Psoas muscle (tissue), 8 donors: ENCODE data around the gene KIRREL1. TPM values are rescaled to one million over a fixed set of nuclear protein-coding genes. Genes with fewer than 3 reads are reported as not detected.

Experiments used
- ATAC-seq, 4 donors: fragments of 200-7000 bp; cut with Tn5 transposase; one replicate each; pipeline ENCODE4 v1.9.1; 2020; ENCODE audit warnings: moderate library complexity in 3 of 4, mild to moderate bottlenecking in 2 of 4
- DNase-seq, 2 donors: peaks; one replicate each; pipeline ENCODE4 v3.0.0-alpha.2; 2020
- H3K27ac ChIP-seq: fragments of 200-600 bp; one replicate; pipeline ENCODE4 v1.8.0; 2022
- H3K27me3 ChIP-seq, 3 donors: fragments of 200-600 bp in 1 of 3; one replicate each; pipeline versions ENCODE4 v1.6.1 to v1.8.0; 2013 to 2022; ENCODE audit warnings: low read length in 2 of 3, mild to moderate bottlenecking in 2 of 3, moderate library complexity in 1 of 3; ENCODE audit not compliant: insufficient read depth in 3 of 3
- H3K36me3 ChIP-seq, 2 donors: fragments of 200-600 bp in 1 of 2; one replicate each; pipeline versions ENCODE4 v1.6.1 to v1.8.0; 2013 to 2022; ENCODE audit warnings: low read depth in 1 of 2, mild to moderate bottlenecking in 1 of 2, moderate library complexity in 1 of 2; ENCODE audit not compliant: insufficient read depth in 1 of 2
- H3K4me1 ChIP-seq: fragments of 200-600 bp; one replicate; pipeline ENCODE4 v1.8.0; 2022
- H3K4me3 ChIP-seq: fragments of 200-600 bp; one replicate; pipeline ENCODE4 v1.8.0; 2022; ENCODE audit warnings: mild to moderate bottlenecking
- H3K9me3 ChIP-seq: fragments of 200-600 bp; one replicate; pipeline ENCODE4 v1.8.0; 2022
- WGBS, 3 donors: extraction: QIAGEN DNeasy Blood & Tissue Kit; methylation state at CpG; one replicate each; pipeline versions ENCODE4 v1.1.6 to v1.1.7; 2013; 5-methylcytosine and 5-hydroxymethylcytosine counted together
- intact Hi-C, 2 donors: fragments of 100-400 bp; cut with DNase I; formaldehyde crosslinking; loops; one replicate each; pipeline versions ENCODE4 v1.11.0 to v1.14.2; 2022
- polyA plus RNA-seq, 3 donors: library from polyadenylated mRNA; stranded (reverse); fragments of 200-250 nt; gene quantifications; one replicate each; pipeline ENCODE4 v1.2.3, GENCODE V29; 2013
- total RNA-seq, 4 donors: library from RNA; stranded (reverse); fragmentation: NEBNext Ultra II Directional in 2 of 4; extraction: Animal tissue kit (Norgen Biotek cat#: 25700) in 2 of 4; gene quantifications; one replicate each; pipeline versions ENCODE4 v1.2.1 to v1.2.4, GENCODE V29; 2021 to 2023
- TF ChIP-seq, protein P1 (sequence below): fragments of 200-600 bp; IDR thresholded peaks from one replicate; pipeline ENCODE4 v1.8.0; 2022; ENCODE audit warnings: antibody characterized with exemption
- donor health status: healthy with polysubstance abuse.
- donor health status: DM: no; HTN: no; CAD: no; lungs with moderate emphysema.
- donor health status: Bipolar disorder and iron deficiency.
- donor health status: healthy.
- donor health status: DM: yes; HTN: yes; CAD: no.
- donor health status: DM: no; HTN: no; CAD: no.
- donor health status: DM: no; HTN: no; CAD: no.
- donor health status: DM: yes; HTN: yes; CAD: no.

KIRREL1 gene
- total and polyA plus RNA-seq, 7 donors, result 1.3 to 7.6 (median 4.3) TPM

- TF ChIP-seq, protein P1, sequence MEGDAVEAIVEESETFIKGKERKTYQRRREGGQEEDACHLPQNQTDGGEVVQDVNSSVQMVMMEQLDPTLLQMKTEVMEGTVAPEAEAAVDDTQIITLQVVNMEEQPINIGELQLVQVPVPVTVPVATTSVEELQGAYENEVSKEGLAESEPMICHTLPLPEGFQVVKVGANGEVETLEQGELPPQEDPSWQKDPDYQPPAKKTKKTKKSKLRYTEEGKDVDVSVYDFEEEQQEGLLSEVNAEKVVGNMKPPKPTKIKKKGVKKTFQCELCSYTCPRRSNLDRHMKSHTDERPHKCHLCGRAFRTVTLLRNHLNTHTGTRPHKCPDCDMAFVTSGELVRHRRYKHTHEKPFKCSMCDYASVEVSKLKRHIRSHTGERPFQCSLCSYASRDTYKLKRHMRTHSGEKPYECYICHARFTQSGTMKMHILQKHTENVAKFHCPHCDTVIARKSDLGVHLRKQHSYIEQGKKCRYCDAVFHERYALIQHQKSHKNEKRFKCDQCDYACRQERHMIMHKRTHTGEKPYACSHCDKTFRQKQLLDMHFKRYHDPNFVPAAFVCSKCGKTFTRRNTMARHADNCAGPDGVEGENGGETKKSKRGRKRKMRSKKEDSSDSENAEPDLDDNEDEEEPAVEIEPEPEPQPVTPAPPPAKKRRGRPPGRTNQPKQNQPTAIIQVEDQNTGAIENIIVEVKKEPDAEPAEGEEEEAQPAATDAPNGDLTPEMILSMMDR, result no peak
- H3K4me3 ChIP-seq, result no peak overlapping the region
- 86 to 88% (median 87%) methylated on average over 10 of the region's 10 CpGs for WGBS, 3 donors
- H3K27me3 ChIP-seq, result peaks cover 0 to 49% (median 2%) of the 10 kb centered on the region in 3 donors
- no peak for ATAC-seq
- no peaks in the 10 kb centered on the region for H3K9me3 ChIP-seq
- H3K27ac ChIP-seq, result no peak overlapping the region
- DNase-seq, result no peak
- intact Hi-C loops, result no loop called here
- H3K4me1 ChIP-seq, result no peaks in the 10 kb centered on the region
- no peaks in the 10 kb centered on the region for H3K36me3 ChIP-seq
Observed at GRCh38 chr1:158116311-158117167, 123.1 kb downstream of the KIRREL1 start.

DNA sequence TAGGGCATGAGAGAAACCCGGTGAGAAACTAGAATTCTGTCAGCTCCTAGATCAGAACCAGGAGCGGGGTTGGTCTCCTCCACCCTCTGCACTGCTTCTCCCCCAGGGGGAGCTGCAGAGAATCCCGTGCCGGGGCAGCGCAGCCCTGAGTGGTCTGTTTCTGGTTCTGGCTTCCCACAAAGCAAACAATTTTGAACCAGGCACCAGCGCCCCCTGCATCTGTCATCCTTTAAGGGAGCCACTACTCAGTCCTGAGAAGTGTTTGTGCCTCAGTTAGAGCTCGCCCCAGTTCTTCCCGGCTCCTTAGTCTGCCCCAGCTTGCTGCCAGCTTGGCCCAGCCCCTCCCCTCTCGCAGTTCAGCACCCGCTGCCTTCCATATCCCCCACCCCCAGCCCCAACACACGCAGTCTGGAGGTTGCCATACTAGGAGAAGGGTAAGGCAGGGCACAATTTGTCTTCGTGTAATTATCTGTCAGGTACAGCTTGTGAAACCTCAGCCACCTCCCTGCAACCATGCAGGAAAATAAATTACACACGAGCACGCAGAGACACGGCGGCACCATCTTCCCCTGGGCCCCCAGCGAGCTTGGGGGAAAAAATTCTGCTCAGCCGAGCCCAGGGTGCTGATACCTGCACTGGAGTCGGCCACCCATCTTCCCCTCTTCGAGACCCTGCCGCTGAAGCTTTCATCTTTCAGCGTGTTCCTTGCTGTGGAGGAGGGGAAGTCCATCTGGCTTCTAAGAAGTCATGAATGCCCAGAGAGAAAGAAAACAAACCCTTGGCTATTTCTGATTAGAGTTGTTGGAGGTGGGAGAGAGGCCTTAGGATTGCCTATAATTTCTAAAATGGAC is 124.6 kb downstream of the KIRREL1 start:
- no peaks in the 10 kb centered on the region for H3K36me3 ChIP-seq
- DNase-seq, result peak in 1 of 2 donors; percentile 62
- TF ChIP-seq, protein P1, result peak; percentile 31
- no peaks in the 10 kb centered on the region for H3K9me3 ChIP-seq
- H3K4me3 ChIP-seq, result no peak overlapping the region
- H3K27ac ChIP-seq, result no peak overlapping the region
- intact Hi-C loops, result no loop called here
- peak in 2 of 4 donors; percentile 19 to 81 for ATAC-seq
- H3K27me3 ChIP-seq, result peaks cover 0 to 40% (median 2%) of the 10 kb centered on the region in 3 donors
- 24 to 35% (median 25%) methylated on average over 22 of the region's 22 CpGs for WGBS, 3 donors
- no peaks in the 10 kb centered on the region for H3K4me1 ChIP-seq

GRCh38 chr1:158118713-158119402 is 125.4 kb downstream of the KIRREL1 start:
- Histone ChIP-seq H3K4me1 (no peaks in the 10 kb centered on the region), H3K27ac (no peak overlapping the region), H3K4me3 (no peak overlapping the region), H3K9me3 (no peaks in the 10 kb centered on the region), H3K36me3 (no peaks in the 10 kb centered on the region), H3K27me3 (peaks cover 0 to 33% (median 2%) of the 10 kb centered on the region in 3 donors)
- DNase-seq, result no peak
- WGBS, 3 donors, result 69 to 76% (median 70%) methylated on average over 8 of the region's 8 CpGs
- TF ChIP-seq, protein P1, result no peak
- intact Hi-C loops, result no loop called here
- no peak for ATAC-seq

- intact Hi-C loops, result loop anchor here in 1 of 2 donors (5.0 kb wide), 2 partner anchors 128 to 158 kb away; partner anchors contain the start of gene KIRREL1
- Histone ChIP-seq H3K4me1 (no peaks in the 10 kb centered on the region), H3K36me3 (no peaks in the 10 kb centered on the region), H3K4me3 (no peak overlapping the region), H3K9me3 (no peaks in the 10 kb centered on the region), H3K27ac (no peak overlapping the region), H3K27me3 (peaks cover 0 to 24% (median 0%) of the 10 kb centered on the region in 3 donors)
- no peak for DNase-seq
- WGBS, 3 donors, result 52 to 58% (median 54%) methylated on average over 5 of the region's 5 CpGs
- ATAC-seq, result no peak
- TF ChIP-seq, protein P1, result no peak
Observed at GRCh38 chr1:158119976-158120653, 126.7 kb downstream of the KIRREL1 start.
